A172 (cell line): Measurements from ENCODE around the gene YBX3. TPM values are rescaled to one million over a fixed set of nuclear protein-coding genes. Genes with fewer than 3 reads are reported as not detected.

Source experiments
- DNase-seq: peaks from one replicate; pipeline ENCODE4 v3.0.0-alpha.2; 2015; ENCODE audit warnings: low spot score
- total RNA-seq: library from RNA; depleted of rRNA; stranded (reverse); fragments of >200 nt; shearing (Covaris generic); gene quantifications from 2 replicates; pipeline ENCODE4 v1.2.3, GENCODE V29; 2014

YBX3 gene
- total RNA-seq, 1 experiment from 2014 or later = 33.7 TPM

DNA sequence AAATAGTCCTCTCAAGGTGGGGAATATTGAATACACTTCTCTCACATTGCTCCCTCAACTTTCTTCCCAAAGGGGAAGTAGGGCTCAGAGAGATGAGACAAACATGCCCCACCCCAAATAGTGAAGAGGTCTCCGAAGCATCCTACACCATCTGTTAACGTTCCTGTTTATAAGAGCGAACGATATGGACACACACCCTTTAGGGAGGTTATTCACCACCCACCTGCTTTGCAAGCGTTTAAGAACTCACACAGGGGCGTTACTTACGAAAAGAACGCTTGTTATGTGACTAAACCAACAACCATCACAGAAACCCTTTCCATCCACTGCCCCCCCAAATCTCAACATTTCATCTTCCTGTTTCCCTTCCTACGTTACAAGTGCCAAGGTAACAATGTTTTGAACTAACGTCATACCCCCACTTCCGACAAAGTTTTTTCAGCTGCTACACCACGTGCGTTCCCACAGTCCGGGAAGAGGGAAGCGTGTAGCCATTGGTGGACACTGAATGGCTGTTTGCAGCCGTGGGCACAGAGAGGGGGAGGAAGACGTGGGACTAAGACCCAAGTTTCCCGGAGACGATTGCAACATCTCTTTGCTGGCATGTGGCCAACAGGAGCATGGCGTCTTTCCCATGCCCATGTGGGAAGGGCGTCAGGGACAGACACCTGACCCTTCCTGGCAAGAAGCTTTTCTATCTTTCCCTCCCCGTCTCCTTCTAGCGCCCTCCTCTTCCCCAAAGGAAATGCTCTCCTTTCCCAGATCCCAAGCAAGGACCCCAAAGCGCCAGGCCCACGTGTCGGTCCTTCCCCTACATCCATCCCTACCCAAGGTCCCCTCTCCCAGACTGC lies 1.2 kb downstream of the YBX3 start:
- DNase-seq = peak; percentile 65

DNA sequence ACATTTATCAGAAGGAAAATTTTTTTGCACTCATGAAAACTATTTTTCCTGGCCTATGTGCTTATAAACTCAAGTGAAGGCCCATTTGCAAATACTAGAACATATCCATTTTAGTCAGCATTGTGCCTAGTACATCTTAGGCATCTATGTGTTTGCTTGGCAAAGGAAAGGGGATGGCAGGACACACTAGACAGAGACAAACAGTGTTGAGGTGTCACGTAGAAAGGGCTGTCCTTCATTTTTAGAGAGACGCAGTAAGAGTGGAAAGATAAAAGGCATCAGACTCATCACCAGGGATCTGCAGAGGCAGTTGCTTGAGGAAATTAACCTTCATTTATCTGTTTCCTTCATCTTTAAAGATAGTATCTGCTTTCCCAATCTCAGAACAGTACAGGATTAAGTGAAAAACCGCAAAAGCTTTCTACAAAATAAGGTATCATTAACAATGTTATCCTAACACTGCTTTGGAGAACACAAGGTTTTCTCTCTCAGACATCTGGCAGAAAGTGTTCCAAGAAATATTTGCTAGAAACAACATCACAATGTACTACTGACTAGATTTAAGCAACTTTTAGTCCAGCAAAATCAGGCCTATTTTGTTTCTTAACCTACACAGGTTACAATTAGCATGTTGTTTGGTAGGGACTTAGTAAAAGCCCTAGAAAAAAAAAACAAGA lies 2.0 kb downstream of the YBX3 start:
- no peak for DNase-seq

DNA sequence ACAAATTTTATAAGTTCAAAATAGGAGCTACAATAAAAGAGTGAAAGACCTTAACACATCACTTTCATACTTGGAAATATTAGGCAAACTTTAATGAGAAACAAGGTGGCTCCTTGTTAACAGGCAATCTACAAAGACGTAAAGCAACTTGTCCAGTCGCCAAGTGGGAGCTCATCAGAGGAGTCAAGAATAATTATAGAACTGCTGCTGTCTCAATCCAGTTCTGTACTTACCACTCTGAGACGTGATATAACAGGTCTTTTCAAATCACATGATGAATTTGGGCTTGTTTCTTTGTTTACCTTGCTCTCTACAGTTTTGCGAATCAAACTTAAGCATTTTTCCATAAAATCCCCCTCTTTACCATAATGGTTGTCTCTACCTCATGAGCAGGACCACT lies 3.6 kb downstream of the YBX3 start:
- DNase-seq = no peak

DNA sequence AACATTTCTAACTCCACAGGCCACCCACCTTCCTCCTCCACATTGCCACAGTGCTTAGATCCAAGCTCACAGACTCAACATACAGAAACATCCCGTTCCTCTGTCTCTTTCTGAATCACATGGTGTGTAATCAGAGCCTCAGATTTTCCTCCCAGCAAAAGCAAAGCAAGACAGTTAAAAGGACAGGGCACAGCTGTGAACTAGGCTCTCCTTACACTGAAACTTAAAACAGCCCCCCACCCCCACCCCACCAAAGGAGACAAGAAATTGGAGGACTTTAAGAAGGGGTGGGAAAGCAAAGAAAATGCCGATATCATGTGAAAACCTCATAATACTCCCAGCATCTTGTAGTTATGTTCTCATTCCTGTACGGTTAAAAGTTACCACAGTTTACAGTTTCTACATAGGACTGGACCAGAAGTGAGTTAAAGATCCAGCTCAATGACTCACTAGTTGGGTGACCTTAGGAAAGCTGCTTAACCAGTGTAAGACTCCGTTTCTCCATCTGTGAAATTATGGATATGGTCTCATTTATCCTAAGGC lies 4.8 kb downstream of the YBX3 start:
- DNase-seq = no peak

DNA sequence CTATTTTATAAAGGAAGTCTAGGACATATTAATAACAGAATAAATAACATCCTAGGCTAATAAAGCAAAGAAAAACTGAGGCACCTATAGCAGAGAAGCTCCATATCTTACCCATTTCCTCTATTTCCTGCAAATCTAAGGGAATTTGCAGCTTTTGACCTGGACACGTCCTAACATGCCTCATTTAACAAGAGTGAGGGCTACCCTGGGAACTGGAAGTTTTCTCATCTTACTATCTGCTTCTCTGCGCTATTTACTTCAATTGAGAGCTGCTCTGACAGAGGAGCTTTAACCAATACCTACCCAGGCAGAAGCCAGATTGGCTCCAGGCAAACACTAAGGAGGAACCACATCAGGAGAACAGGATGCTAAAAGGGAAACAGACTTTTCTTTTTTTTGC lies 5.7 kb downstream of the YBX3 start:
- no peak for DNase-seq

DNA sequence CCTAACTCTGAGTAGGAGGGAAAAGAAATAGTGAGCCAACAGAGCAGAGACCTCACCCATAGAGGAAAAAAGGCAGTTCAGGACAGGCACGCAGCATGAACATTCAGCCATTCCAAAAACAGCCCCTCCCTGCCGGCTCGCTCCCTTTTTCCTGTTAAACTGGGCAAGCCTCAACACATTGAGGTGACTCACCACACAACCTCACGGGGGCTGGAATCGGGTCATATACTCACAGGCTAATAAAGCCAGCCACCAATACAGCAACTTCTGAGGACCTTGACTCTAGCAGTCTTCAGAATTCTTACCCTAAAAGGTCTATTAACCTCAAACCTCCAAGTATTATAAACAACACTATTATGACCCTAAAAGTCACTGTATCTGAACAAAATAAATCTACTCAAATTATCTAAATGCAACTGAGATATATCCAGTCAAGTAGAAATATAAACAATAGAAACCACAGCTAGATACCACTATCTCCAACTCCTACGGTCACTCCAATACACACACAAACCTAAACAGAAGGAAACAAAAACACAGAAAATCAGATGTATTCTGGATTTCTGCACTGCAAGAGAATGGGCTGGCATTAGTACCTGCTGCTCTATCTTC lies 6.3 kb downstream of the YBX3 start:
- DNase-seq = peak; percentile 73

DNA sequence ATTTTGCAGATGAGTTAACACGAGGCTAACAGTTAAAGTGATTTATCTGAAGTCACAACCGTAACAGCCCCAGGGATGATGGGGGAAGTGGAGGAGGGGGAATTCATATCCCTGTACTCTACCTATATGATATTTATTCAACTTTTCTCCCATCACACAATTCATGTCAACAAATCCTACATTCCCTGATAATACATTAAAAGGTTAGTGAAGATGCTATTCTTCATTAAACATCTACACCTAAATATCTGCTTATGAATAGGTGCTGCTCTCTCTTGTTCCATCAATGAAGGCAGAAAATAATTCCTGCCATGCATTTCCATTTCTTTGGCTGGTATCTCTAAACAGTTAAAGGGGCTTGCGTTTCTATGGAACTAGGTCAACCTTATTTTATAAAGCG lies 6.8 kb downstream of the YBX3 start:
- no peak for DNase-seq

DNA sequence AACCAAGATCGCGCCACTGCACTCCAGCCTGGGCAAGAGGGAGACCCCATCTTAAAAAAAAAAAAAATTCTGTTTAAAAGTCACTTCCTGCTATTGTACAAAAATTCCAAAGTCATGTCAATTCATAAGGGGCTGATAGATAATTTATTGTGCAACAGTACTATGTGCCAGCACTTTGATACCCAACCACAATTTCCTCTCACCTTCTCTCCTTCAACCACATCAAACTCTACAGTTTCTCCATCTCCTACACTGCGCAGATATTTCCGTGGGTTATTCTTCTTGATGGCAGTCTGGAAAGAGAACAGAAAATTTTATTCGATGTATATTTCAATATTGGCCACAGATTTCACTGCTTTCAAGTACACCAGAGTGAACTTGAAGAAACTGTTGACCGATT lies 7.6 kb downstream of the YBX3 start:
- no peak for DNase-seq

DNA sequence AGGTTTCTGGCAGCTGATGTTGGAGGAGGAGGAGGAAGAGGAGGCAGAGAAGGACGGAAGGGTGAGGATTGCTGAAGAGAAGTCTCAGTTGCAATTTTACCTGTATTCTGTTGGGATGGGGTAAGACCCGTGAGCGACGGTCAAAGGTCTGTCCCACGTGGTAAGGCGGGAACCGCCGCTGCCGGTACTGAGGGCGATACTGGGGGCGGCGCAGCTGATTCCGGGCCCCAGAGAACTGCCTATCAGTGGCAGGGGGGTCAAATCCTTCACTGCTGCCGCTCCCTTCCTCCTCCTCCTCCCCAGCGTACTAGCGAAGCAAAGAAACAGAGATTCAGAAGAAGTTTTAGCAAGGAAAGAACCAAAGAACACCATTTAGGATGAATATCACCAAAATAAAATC lies 13.3 kb downstream of the YBX3 start:
- DNase-seq = no peak

DNA sequence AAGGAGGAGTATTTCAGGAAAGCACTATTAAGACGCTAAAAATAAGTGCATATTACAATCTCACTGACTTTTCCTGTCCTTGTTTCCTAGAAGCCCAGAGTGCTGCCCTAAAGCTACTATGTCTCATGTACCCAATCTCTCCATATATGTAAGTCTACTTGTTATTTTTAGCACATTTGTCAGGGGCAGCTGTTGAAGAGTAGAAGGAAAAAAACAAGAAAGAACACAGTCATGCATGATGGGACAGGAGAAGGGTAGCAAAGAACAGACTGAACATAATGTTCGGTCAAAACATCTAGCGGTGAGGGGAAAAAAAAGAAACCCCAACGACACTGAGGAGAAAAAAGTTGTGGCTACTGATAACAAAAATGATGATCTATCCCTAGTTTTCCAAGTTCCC lies 14.3 kb downstream of the YBX3 start:
- DNase-seq = no peak

DNA sequence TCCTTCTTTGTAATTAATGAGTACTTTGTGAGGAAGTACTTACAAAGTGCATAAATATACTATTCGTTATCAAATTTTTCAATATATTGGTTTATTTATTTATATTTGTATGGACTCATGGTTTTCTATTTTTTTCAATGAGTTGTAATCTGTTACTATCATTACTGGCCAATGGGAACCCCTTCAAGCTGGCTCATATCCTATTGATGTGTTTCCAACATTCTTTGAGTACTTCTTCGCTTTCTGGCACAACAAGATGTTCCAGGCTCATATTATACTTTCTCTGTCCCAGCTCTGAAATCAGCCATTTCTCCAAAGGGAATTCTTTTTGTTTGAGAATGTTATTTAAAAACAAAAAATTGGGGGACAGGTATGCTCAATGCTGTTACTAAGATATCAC lies 17.5 kb downstream of the YBX3 start:
- no peak for DNase-seq

DNA sequence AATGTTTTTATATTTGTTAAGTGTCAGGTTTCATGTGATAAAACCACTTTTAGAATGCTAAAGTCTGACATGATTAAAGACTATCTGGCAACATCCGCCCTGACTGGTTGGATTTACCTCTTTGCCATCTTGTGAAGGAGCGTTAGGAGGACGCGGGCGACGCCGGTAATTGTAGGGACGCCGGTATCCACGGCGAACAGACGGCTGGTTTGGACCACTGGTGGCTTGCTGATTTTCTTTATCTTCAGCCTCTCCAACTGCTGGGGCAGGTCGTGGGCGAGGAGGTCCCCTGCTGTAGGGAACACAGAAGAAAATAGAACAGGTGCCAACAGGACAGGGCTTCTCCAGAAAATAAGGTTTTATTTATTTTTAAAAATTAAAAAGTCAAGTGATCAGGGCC lies 21.3 kb downstream of the YBX3 start:
- no peak for DNase-seq

DNA sequence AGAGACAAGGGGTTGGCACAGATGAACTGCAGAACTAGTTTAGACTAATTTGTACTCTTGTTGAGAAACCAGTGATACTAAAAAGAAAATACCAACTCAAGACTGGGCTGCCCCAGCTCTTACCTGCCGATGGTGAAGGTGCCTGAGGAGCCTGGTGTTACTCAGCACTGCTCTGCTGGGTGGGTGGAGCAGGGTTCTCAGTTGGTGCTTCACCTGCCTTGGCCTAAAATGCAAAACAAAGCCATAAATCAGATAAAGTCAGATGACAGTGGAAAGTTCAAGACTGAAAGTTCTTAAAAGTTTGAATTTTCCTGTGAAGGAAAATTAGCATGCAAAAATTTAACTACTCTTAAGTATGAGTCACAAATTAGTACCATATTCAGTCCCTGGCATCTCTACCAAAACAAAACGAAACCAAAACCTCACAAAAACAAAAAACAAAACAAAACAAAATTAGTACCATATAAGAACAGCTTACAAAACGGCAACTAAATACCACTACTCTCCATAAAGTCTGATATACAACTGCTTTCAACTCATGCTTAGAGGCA lies 21.9 kb downstream of the YBX3 start:
- no peak for DNase-seq

DNA sequence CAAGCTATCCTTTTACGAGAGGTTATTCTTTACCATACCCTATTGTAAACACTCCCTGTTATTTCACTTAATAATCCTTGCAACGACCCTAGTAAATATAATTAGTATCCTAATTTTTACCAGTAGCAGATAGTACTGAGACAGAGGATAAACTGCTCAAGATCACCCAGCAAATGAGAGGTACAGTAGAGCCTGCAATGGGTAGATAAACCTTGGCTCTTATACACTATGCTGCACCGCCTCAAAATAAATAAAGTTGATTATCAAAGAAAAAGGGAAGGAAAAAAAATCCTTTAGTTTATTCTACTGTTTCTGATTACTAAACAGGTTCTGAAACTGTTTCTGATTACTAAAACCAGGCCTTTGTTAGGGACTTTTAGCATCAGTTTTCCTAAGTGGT lies 22.5 kb downstream of the YBX3 start:
- no peak for DNase-seq

DNA sequence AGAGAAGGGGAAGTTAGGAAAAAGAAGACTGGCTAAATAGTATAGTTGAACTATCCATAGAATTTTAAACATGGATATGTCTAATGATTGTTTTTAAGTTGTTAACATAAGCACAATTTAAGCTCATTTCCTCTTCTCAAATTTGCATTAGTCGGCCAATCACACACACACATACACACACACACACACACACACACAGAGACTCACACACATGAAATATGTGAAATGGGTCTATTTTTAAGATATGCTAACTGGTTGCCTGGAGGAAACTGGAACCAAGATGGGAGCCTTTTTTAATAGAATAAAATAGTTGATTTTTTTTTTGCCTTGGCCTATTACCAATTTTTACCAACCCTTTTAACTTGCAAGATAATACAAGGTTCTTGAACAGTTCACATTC lies 25.3 kb downstream of the YBX3 start:
- no peak for DNase-seq

DNA sequence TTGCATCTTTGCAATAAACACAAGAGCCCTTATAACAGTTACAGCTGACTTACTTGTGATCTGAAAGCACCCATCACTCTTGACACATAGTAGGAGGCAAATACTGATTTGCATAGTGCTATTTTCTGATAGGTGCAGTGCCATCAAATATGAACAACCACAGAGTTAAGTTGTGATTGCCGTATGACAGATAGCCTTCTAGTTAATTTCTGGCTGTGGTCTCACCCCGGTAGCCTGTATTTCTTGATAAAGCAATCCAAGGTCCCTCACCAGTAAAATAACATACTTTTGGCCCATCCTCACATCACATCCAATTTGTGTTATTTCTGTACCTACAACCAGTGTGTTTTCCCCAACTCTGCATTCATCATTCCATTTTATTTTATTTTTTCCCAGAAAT lies 26.0 kb downstream of the YBX3 start:
- no peak for DNase-seq

DNA sequence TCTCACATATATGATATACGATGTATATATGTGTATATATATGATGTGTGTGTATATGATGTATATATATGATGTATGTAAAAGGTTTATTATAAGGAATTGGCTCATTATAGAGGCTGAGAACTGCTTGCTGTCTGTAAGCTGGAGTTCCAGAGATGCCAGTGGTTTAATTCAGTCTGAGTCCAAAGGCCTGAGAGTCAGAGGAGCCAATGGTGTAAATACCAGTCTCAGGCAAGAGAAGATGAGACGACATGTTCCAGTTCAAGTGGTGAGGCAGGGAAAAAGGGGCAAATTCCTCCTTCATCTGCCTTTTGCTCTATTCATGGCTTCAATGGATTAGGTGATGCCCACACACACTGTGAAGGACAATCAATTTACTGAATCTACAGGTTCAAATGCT lies 32.2 kb downstream of the YBX3 start:
- no peak for DNase-seq

DNA sequence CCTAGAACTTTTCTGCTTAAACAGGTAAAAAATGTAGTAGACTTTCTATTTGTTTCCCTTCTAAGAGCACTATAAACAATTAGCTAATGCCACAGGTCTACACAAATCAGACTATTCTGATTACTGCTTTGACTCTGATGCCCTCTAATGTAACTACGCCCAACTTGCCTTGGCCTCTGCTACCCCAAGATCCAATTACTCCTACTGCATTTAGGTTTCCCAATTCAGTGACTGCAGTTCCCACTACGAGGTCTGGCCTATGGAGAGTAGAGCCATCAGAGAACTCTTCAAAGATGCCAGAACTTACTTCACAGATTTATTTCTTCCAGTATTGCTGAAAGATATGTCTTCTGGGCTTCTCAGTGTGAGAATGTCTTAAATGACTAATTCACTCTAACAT lies 34.0 kb downstream of the YBX3 start:
- DNase-seq = no peak

DNA sequence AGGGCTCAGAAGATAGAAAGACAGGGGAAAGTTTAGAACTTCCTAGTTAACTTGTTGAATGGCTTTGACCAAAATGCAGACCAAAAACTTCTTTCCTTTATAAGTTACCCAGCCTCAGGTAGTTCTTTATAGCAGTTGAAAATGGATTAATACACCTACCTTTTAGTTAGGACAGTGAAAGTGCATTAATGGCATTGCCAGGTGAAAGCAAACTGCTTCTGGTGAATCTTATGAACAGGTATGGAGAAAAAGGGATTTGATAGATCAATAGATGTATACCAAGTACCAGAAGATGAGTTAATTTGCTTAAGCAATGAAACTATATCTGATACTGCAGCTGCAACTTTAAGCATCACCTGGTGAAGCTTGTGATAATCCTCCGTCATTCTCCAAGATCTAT lies 35.1 kb downstream of the YBX3 start:
- DNase-seq = no peak

DNA sequence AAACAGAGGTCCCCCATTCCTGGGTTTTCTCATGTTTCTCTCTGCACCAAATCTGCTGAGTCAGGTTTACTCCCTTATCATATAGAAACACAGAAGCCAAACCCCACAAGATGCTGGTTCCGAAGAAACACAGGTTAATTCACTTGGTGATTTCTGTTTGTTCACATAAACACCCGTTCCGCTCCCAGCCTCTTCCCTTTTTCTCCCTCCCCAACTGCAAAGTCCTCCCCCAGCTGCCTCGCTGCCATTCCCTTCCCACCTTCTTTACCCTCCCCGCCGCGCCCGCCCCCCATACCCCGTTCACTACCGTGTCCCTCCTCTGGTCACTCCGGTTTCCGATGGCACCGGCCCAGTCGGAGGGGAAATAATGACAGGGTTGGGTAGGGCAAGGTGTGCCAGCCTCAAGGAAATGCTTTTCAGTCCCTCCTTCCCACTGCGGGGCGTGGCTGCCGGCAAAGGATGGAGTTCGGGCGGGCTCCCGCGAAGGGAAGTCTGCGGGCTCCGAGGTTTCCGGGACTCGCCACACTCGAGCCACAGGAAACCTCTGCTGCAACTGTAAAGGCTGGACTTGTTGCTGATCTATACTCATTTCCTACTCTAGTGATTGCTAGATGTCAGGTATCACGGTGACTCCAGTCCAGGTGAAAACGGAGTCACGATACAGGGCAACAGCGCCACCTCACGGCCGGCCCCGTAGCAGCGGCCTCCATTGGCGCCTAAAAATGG lies 49.3 kb downstream of the YBX3 start, which contains the start of gene STYK1:
Gene STYK1, minus strand, starts transcription at position 394 of the 726 bp plus-strand sequence. CDS start 39,434 bp downstream, outside the sequence.
- DNase-seq = peak; percentile 18

DNA sequence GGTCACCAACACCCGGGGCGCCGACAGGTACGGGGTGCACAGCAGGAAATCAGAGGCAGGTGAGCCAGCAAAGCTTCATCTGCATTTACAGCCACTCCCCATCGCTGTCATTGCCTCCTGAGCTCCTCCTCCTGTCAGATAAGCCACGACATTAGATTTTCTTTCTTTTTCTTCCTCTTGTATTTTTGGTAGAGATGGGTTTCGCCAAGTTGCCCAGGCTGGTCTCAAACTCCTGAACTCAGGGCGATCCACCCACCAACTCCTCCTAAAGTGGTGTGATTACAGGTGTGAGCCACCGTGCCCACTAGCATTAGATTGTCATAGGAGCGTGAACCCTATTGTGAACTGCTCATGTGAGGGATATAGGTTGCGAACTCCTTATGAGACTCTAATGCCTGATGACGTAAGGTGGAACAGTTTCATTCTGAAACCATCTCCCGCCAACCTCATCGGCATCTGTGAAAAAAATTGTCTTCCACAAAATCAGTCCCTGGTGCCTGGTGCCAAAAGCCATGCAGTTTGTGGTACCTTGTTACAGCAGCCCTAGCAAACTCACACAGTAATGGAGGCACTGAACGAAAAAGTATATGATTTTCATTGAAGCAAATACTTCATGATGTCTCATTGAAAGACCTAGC lies 50.8 kb downstream of the YBX3 start:
- DNase-seq = no peak
